Embryonic facial prominence (tissue), 1 donor: ENCODE measurements around the gene CUL4A.

Experiments used
- DNase-seq: peaks from one replicate; pipeline ENCODE4 v3.0.0-alpha.2; 2016; ENCODE audit errors: extremely low spot score

Gene CUL4A

GRCh38 chr13:113179374-113180230 lies 29.8 kb upstream of the CUL4A start:
- DNase-seq: no peak

- no peak for DNase-seq
Observed at GRCh38 chr13:113182046-113182445, 27.4 kb upstream of the CUL4A start.

GRCh38 chr13:113183450-113184129 lies 25.8 kb upstream of the CUL4A start:
- DNase-seq: no peak

- no peak for DNase-seq
Observed at GRCh38 chr13:113184568-113185440, 24.6 kb upstream of the CUL4A start.

- no peak for DNase-seq
Observed at GRCh38 chr13:113186061-113186900, 23.1 kb upstream of the CUL4A start.

GRCh38 chr13:113187263-113187669 lies 22.1 kb upstream of the CUL4A start:
- no peak for DNase-seq

GRCh38 chr13:113187883-113188665 lies 21.3 kb upstream of the CUL4A start:
- DNase-seq: no peak

GRCh38 chr13:113190181-113190580 lies 19.2 kb upstream of the CUL4A start:
- no peak for DNase-seq

GRCh38 chr13:113192279-113192678 lies 17.1 kb upstream of the CUL4A start:
- DNase-seq: no peak

GRCh38 chr13:113192902-113193301 lies 16.5 kb upstream of the CUL4A start:
- no peak for DNase-seq

GRCh38 chr13:113195360-113195759 lies 14.1 kb upstream of the CUL4A start:
- DNase-seq: no peak

GRCh38 chr13:113196970-113197737 lies 12.3 kb upstream of the CUL4A start:
- no peak for DNase-seq

GRCh38 chr13:113201815-113202214 lies 7.6 kb upstream of the CUL4A start:
- no peak for DNase-seq

GRCh38 chr13:113202912-113203311 lies 6.5 kb upstream of the CUL4A start:
- DNase-seq: no peak

GRCh38 chr13:113203507-113204377 lies 5.7 kb upstream of the CUL4A start:
- no peak for DNase-seq

GRCh38 chr13:113204378-113204734 lies 5.1 kb upstream of the CUL4A start:
- no peak for DNase-seq

- no peak for DNase-seq
Observed at GRCh38 chr13:113205428-113205931, 3.9 kb upstream of the CUL4A start.

- no peak for DNase-seq
Observed at GRCh38 chr13:113207460-113207859, 2.0 kb upstream of the CUL4A start.
